Measurements from ENCODE around the gene RIC3.
"Not testable (repeated sequence)": the region's sequence is repeated elsewhere in the genome, so short reads cannot be mapped to it uniquely, and the experiment has no call there.

Gene RIC3

GRCh38 chr11:8167796-8168195 lies 1.0 kb downstream of the RIC3 start (continued):
- no peak for TF ChIP-seq CREB5 (CRISPR knock-in tag; IDR thresholded peaks at IDR 0.05; ENCODE audit: low read depth)

GRCh38 chr11:8164746-8165145 lies 4.1 kb downstream of the RIC3 start:
- TF ChIP-seq OSR1 (CRISPR knock-in tag; IDR thresholded peaks at IDR 0.05) (no peak), TCF4 (CRISPR knock-in tag; IDR thresholded peaks at IDR 0.05; ENCODE audit: borderline replicate concordance) (no peak), ZFP30 (CRISPR knock-in tag; IDR thresholded peaks at IDR 0.05) (no peak), ARNTL (CRISPR knock-in tag; IDR thresholded peaks at IDR 0.05; ENCODE audit: borderline replicate concordance, low read depth) (no peak), TSHZ2 (CRISPR knock-in tag; IDR thresholded peaks at IDR 0.05) (no peak), ZNF565 (CRISPR knock-in tag; conservative IDR thresholded peaks at IDR 0.05; ENCODE audit: low read depth) (no peak), ZFP3 (CRISPR knock-in tag; IDR thresholded peaks at IDR 0.05) (no peak), ZC3H10 (CRISPR knock-in tag; IDR thresholded peaks at IDR 0.05) (no peak), GLIS3 (CRISPR knock-in tag; IDR thresholded peaks at IDR 0.05) (no peak)
- ATAC-seq, result no peak

- ATAC-seq, result not testable (repeated sequence)
These were observed 7.1 kb downstream of the RIC3 start for GRCh38 chr11:8161627-8162304.

- no peak for ATAC-seq
- TF ChIP-seq BACH2 (CRISPR knock-in tag; IDR thresholded peaks at IDR 0.05; ENCODE audit: borderline replicate concordance) (no peak), TSHZ2 (CRISPR knock-in tag; IDR thresholded peaks at IDR 0.05) (no peak), PPARA (CRISPR knock-in tag; IDR thresholded peaks at IDR 0.05; ENCODE audit: borderline replicate concordance) (no peak), ARNTL (CRISPR knock-in tag; IDR thresholded peaks at IDR 0.05; ENCODE audit: borderline replicate concordance, low read depth) (no peak), ZC3H10 (CRISPR knock-in tag; IDR thresholded peaks at IDR 0.05) (no peak), CREB5 (CRISPR knock-in tag; IDR thresholded peaks at IDR 0.05; ENCODE audit: low read depth) (no peak), ISL1 (CRISPR knock-in tag; IDR thresholded peaks at IDR 0.05) (no peak)
These were observed 11.9 kb downstream of the RIC3 start for GRCh38 chr11:8156877-8157276.

- no peak for ATAC-seq
- TF ChIP-seq CREB5 (CRISPR knock-in tag; IDR thresholded peaks at IDR 0.05; ENCODE audit: low read depth), result no peak
- no peak for TF ChIP-seq ZNF70 (CRISPR knock-in tag; IDR thresholded peaks at IDR 0.05)
- no peak for TF ChIP-seq SNAI2 (CRISPR knock-in tag; IDR thresholded peaks at IDR 0.05)
- TF ChIP-seq PATZ1 (CRISPR knock-in tag; IDR thresholded peaks at IDR 0.05; ENCODE audit: borderline replicate concordance), result no peak
These were observed 19.1 kb downstream of the RIC3 start for GRCh38 chr11:8149726-8150125.
